ENCODE data around the gene TMCO2.
A peak's percentile ranks its signal among the peaks of the same experiment; 100 is the strongest.
"Not testable (repeated sequence)": the region's sequence is repeated elsewhere in the genome, so short reads cannot be mapped to it uniquely, and the experiment has no call there.

The TMCO2 gene

DNA sequence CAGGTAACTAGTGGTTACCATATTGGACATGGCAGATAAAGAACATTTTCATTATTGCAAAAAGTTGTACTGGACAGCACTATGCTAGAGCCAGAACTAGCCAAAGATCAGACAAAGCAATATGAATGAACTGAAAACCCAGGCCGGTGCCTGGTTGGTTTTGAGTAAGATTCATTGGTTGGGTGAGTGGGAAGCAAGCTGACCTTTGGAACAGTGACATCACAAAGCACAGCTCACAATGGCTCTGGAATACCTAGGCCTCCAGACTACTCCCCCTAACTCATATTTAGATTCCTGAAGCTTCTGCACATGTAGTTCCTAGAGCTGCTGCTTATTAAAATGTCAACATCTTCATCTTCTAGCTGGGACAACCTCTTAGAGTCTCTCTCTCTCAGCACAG is at the start of gene TMCO2:
Gene TMCO2 (plus strand): TSS at position 283 of the 400 bp plus-strand sequence. CDS start 57 bp downstream, at position 340.
- DNase-seq (ENCODE audit: low read depth), result no peak

DNA sequence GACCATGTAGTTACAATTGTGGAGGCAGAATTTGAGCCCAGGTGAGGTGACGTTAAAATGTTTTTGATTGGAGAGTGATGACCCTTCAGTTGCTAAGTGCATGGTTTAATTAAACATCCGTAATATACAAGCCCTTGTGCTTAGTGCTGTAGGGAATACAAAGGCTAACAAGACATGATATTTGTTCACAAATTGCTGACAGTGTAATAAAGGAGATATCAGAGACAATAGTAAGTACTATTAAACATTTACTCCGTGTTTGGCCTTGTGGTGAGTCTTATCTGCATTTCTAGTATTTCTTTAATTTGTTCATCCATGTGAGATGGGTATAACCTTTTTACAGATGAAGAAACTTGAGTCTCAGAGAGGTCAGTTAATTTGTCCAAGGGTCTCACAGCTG is 48.6 kb upstream of the TMCO2 start:
- DNase-seq (ENCODE audit: low read depth), result no peak

DNA sequence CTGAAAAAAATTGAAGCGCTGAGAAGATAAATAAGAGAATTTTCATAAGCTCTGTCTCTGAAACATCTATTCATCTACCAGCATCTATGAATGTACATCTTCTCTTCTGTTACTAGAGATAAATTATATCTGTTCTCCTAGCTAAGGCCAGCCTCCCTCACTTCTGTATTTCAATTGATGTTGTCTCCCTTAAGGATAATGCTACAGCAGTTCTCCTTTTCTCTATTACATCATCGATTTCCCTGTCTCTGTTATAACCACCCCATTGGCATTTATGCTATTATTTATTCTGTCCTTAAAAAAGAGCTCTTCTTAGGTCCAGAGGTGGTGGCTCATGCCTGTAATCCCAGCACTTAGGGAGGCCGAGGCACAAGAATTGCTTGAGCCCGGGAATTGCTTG is 42.9 kb upstream of the TMCO2 start:
- DNase-seq (ENCODE audit: low read depth), result no peak

DNA sequence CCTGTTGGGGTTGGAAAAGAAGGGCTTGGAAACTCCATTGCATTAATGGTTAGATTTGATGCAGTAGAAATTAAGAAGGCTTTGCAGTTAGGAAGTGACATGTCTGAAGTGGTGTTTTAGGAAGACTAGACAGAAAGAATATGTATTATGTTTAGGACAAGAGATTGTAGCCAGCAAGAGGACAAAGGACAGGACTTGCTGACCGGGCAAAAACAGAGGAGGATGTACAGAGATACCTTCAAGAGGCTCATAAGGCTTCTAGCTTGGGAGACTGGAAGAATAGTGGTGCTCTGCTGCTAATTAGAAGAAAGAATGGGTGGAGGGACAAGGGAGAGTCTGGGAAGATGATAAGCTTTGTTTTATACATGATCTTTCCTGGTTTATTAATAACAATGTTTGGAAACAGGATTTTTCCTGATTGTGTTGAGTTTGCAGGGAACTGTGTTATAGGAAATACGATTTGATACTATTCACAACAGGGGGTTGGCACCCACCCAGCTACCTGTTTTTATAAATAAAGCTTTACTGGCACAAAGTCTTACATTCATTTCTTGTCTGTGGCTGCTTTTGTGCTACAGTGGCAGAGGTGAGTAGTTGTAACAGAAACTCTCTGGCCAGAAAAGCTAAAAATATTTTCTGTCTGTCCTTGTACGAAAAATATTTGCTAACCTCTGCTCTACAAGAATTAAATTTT is 37.1 kb upstream of the TMCO2 start:
- no peak for DNase-seq (ENCODE audit: low read depth)

DNA sequence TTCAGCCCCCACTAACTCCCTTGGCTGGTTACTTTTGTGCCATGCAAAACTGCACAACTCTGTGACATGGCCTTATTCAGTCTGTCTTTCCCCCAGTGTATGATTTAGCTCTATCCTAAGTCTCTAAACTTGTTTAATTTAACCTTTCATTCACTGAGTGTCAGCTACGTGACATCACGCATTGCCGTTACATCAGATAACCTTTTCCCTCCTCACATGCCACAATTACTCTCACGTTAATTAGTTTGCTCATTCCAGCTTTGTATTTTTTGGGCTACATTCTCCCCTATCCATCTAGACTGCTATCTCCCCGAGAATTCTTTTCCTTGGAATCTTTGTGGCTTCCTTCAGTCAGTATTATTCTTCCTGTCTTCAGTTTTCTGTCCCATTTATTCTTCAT is 29.4 kb upstream of the TMCO2 start:
- no peak for DNase-seq (ENCODE audit: low read depth)

DNA sequence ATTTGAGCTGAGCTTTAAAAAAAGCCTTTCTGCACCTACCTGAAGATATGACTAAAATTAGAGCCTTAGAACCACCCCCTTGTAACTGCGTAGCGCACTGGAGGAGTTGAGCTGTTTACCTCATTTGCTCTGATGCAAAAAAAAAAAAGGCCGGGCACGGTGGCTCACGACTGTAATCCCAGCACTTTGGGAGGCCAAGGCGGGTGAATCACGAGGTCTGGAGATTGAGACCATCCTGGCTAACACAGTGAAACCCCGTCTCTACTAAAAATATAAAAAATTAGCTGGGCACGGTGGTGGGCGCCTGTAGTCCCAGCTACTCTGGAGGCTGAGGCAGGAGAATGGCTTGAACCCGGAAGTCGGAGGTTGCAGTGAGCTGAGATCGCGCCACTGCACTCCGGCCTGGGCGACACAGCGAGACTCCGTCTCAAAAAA is 26.2 kb upstream of the TMCO2 start:
- not testable (repeated sequence) for DNase-seq (ENCODE audit: low read depth)

DNA sequence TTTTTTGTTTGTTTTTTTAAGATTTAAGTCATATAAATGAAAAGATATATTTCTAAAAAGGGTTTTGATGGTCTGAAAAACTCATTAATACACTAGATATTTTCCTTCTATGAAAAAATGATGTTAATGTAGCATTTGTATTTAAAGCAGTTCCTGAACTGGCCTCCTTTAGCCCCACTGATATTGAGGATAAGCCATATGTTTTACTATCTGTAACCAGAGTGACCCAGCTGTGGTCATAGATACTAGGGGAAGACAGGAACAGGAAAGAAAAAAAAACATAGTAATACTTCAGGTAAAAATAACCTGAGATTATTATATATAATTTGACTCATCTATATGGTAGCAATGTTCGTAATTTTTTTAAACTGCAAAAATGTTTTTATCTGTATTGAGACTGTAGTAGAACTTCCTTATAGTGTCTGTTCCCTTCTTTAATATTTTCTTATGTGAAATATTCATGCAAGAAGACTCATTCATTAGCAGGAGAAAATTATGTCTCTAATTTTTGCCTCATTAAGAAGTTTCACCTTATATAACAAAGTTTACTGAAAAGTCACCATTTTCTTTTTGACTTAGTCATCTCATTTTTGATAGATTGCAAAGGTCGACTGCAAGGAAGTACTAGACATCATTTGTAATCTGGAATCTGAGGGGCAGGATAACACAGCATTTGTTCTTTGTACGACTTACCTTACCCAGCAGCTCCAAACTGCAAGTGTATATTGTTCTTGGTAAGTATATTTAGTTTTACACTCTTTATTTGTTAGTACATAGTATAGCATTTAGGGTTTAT is 25.6 kb upstream of the TMCO2 start:
- DNase-seq (ENCODE audit: low read depth), result no peak

DNA sequence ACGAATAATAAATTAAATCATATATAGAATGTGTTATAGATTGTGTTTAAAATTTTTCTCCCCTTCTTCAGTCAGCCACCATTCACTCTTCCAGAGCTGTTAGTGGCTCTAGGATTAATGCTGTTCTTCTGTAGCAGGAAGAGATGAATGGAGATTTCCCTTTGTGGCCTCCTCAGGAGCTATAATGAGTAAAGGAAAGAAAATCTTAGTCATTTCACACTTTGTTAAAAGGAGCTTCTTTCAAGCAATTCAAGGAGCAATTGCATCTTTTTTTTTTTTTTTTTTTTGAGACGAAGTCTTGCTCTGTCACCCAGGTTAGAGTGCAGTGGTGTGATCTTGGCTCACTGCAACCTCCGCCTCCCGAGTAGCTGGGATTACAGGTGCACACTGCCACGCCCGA is 23.7 kb upstream of the TMCO2 start:
- DNase-seq (ENCODE audit: low read depth), result no peak

DNA sequence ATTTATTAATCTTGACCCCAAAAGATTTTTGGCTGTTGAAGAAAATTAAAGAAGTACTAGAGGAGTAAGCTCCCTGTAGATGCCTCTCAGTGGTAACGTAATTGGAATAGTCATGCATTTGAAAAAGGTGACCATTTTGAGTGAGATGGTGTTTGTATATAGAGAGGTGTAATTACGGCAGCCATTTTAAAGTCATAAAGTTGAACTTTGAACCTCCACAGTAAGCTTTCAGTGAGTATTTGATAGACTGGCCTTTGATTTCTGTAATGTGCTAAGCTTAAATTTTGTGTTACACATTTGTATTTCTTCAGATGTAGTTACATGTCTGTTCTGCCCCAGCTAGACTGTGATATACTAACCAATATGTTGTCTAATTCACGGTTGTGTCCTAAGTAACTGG is 21.5 kb upstream of the TMCO2 start:
- DNase-seq (ENCODE audit: low read depth), result no peak

DNA sequence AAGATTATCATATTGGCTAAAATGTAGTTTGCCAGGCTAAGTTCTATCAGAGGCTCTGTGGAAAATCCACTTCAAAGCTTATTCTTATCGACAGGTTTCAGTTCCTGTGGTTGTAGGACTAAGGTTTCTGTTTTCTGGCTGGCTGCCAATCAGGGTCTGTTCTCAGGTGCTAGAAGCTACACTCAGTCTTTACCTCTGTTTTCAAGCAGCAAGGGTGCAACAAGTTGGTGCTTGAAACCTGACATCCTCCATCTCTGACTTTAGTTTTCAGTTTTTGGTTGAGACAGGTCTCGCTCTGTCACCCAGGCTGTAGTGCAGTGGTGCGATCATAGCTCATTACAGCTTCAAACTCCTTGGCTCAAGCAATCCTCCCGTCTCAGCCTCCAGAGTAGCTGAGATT is 15.3 kb upstream of the TMCO2 start:
- DNase-seq (ENCODE audit: low read depth), result peak; percentile 7

DNA sequence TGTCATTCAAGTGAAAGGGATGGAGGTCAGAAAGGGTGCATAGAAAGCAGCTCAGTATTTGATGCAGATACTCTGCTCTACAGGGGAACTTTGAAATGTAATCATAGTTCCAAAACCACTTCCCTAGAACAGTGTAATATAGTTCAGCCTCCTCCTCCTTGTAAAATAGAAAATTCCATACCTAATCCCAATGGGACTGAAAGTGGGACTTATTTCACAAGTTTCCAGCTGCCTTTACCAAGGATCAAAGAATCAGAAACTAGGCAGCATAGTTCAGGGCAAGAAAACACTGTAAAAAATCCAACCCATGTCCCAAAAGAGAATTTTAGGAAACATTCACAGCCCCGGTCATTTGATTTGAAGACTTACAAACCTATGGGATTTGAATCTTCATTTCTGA is 8.1 kb upstream of the TMCO2 start:
- no peak for DNase-seq (ENCODE audit: low read depth)

DNA sequence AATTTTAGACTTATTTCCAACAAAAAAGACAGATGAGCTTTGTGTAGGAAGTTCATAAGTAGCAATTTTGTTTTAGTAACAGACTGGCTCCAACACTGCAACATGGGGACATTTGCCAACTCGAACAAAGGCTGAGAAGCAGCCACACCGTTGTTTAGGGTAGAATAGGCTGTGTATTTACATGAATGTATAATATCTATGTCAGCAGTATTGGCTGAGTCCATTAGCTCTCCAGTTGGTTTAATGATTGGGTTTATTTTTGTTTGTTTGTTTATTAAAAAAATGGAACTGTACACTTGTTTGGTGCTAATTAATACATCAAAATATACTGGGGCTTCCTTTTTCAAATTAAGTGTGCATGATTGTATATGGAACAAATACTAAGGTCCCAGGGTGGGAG is 7.3 kb upstream of the TMCO2 start:
- DNase-seq (ENCODE audit: low read depth), result no peak

DNA sequence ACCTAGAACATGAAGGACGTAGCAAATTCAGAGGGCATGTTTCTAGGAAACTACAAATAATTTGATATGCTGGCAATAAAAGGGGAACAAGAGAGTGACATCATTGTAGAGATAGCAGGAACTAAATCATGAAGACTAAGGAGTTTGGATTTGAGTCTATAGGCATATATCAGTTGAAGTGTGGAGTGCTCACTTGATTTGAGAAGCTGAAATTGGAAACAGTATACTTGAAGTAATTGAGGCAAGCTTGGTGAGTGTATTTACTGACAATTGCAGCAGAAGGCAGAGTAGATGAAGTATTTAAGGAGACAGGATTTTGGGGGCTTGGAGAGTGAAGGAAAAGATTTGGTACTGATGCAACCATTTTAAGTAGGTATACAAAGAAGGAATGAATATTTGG is 6.4 kb upstream of the TMCO2 start:
- no peak for DNase-seq (ENCODE audit: low read depth)

DNA sequence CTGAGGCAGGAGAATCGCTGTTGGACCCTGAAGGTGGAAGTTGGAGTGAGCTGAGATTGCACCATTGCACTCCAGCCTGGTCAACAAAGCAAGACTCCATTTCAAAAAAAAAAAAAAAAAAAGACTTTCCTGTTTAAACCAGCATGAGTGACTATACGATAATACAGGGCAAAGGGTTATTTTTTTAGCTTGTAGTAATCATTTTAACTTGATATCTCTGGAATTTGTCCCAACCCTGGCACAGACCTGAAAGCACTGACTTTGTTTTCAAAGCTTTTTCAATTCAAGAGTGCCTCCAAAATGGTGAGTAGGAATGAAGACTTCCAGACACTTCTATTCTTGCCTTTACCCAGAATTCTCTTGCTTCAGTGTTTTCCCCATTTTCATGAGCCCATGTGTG is 4.4 kb upstream of the TMCO2 start:
- DNase-seq (ENCODE audit: low read depth), result no peak

DNA sequence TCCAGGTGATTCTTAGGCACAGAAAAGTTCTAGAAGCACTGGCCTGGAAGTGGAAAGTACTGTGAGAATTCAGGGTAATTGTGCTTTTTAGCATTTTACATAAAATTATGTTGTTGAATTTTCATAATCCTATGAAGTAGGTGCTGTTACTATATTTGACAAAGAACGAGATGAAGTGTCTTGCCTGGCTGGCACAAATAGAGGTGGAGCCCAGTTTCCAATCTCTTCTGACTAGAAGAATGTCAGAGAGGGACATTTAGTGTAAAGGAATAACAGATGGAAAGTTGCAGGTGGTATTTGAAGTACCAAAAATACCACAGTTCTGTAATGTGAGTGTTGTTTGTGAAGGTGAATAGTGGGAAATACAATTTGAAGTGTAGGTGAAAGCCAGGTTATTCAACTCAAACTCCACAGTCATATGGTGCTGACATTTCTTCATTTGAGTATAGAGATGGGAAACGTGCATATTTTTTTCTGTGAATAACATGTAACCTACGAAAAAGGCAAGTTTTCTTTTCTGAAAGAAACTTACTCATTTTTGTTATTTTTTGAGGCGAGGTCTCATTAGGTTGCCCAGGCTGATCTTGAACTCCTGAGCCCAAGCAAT is 3.5 kb upstream of the TMCO2 start:
- no peak for DNase-seq (ENCODE audit: low read depth)

DNA sequence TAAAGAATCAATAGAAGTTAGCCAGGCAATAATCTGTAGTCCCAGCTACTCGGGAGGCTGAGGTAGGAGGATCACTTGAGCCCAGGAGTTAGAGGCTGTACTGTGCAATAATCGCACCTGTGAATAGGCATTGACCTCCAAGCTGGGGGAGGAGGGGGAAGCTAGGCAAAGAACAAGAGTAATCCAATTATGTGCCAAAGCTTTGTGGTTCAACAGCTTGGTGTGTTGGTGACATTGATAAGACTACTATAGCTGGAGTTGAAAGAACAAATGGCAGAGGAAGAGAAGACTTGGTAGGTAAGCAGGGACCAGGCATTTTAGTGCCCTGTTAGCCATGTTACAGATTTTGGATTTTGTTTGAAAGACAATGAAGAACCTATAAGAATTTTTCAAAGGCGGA is 2.1 kb upstream of the TMCO2 start:
- DNase-seq (ENCODE audit: low read depth), result no peak

DNA sequence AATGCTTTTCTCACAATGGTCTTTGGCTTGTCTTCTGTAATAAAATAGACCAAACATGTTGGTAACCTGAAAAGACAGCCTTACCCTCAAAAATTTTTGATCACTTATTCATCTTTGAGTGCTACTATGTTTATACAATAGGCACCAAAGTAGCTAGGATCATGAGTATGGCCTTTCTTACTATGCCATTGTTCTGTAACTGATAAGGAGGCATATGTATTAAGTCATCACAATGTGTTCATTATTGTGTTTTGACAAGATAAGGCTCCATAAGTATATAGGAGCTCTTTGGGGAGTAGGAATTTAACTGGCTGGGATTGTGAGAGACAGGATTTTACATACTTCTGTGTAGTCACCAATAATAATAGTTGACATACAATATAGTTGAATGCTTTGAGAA is 675 bp downstream of the TMCO2 start:
- DNase-seq (ENCODE audit: low read depth), result no peak

DNA sequence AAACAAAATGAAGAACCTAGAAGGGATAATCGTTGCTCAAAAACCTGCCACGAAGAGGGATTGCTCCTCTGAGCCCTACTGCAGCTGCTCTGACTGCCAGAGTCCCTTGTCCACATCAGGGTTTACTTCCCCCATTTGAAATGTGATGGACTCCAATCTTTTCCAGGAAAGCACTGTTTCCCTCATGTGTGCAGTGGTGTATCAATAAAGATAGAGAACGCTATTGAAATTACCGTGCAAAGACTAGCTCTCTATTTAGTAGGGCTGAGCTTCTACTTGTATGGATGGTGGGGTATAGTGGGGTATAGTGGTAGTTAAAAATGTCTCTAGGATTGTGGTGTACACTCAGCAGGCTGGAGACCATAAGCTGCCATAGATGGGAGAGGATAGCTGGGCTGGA is 3.7 kb downstream of the TMCO2 start:
- DNase-seq (ENCODE audit: low read depth), result no peak

DNA sequence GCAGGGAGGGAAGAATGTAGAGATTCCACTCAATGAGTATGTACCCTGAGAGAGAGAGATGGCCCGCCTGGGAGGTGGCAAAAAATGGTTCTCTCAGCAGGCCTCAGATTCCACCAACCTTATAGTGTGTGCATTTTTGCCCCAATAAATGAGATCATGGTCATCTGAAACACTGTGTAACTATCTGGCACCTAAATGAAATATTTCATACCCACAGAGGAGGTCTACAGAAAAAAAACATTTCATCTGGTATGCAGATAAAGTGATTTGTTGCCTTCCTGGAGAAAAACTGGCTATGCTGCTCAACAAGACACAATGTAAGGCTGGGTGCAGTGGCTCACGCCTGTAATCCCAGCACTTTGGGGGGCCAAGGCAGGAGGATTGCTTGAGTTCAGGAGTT is 4.9 kb downstream of the TMCO2 start:
- DNase-seq (ENCODE audit: low read depth), result no peak

DNA sequence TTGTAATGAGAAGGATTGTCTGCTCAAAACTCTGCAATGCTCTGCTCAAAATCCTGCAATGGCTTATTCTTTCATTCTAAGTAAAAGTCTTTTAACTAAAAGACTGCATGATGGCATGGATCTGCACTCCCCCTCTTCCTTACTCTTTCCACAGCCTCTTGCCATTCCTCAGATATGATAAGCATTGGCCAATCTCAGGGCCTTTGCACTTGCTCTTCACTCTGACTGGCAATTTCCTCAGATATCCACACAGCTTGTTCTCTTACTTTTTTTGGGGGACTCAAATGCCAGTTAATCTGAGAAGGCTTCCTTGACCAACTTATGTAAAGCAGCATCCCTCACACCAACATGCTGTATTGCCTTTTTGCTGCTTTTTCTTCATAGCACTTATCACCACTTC is 7.5 kb downstream of the TMCO2 start:
- no peak for DNase-seq (ENCODE audit: low read depth)

DNA sequence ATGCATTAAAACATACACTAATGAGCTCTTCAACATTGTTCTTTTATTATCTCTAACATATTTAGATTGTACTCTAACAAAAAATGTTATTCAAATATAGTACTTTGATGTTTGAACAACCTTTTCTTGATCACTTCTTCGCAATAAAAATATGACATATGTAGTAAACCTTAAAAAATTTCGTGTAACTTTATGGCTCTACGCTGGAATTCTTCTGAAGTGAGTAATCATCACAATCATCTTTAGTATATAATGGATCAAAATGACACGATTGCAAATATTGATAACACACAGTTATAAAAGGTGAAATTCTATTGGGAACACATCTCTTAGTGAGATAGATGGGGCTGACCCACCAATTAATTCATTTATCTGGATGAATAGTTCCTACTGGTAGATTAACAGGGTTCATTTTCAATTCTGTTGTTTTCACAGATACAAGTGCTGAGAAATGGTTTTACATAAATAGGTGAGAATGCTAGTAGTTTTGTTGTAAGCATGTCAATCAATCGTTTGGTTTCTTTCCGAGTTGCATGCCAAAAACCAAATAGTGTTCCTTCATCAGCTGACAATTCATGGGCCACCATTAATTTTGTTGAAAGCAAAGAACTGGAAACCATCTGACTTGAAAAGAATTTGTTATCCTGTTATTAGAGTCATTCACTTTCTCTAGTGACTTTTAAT is 8.8 kb downstream of the TMCO2 start:
- DNase-seq (ENCODE audit: low read depth), result no peak

DNA sequence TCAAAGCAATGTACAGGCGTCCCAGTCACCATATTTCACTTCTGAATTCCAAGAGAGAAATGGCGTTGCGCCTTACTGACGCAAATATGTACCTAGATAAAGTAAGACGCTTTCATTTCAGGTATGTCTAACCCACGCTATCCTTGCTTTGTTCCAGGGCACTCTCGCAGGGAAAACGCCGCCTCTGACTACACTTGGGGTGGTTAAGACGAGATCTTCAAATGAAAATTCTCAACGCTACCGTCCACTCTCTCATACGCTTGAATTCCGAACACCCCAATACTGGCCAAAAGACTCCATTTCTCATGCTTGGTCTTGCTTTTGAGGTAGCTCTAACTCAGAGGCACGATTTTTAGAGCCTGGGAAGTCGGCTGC is 9.6 kb downstream of the TMCO2 start:
- DNase-seq (ENCODE audit: low read depth), result no peak
